GM19328 (cell line): ENCODE measurements around the gene DUSP11.
"Not testable (repeated sequence)": the region's sequence is repeated elsewhere in the genome, so short reads cannot be mapped to it uniquely, and the experiment has no call there.

Experiments
- ATAC-seq: cut with Tn5 transposase; IDR thresholded peaks from one replicate; pipeline ENCODE4 v1.9.1; 2021; ENCODE audit warnings: mild to moderate bottlenecking, moderate library complexity; ENCODE audit not compliant: unreplicated experiment

DUSP11 gene

GRCh38 chr2:73779467-73780236, at the start of gene DUSP11:
Gene DUSP11, minus strand, starts transcription at chr2:73780103. Its CDS starts 129 bp downstream, at chr2:73779974.
- ATAC-seq: peak; percentile 99

GRCh38 chr2:73828818-73829570, 49.1 kb upstream of the DUSP11 start, which contains the start of gene STAMBP:
Gene STAMBP, plus strand, starts transcription at chr2:73828961. Its CDS starts 1,896 bp downstream, at chr2:73830857.
- peak; percentile 69 for ATAC-seq

GRCh38 chr2:73828389-73828817, 48.5 kb upstream of the DUSP11 start:
- no peak for ATAC-seq

GRCh38 chr2:73827660-73828388, 47.9 kb upstream of the DUSP11 start:
- ATAC-seq: no peak

GRCh38 chr2:73827018-73827417, 47.1 kb upstream of the DUSP11 start:
- ATAC-seq: no peak

GRCh38 chr2:73825408-73825807, 45.5 kb upstream of the DUSP11 start:
- ATAC-seq: no peak

- ATAC-seq: no peak
Measured at GRCh38 chr2:73823916-73824523, 44.1 kb upstream of the DUSP11 start.

- no peak for ATAC-seq
Measured at GRCh38 chr2:73823416-73823815, 43.5 kb upstream of the DUSP11 start.

GRCh38 chr2:73822991-73823390, 43.1 kb upstream of the DUSP11 start:
- no peak for ATAC-seq

- no peak for ATAC-seq
Measured at GRCh38 chr2:73822276-73822675, 42.4 kb upstream of the DUSP11 start.

- no peak for ATAC-seq
Measured at GRCh38 chr2:73821669-73822068, 41.8 kb upstream of the DUSP11 start.

GRCh38 chr2:73821227-73821626, 41.3 kb upstream of the DUSP11 start:
- ATAC-seq: peak; percentile 50

GRCh38 chr2:73818296-73818695, 38.4 kb upstream of the DUSP11 start:
- no peak for ATAC-seq

- ATAC-seq: no peak
Measured at GRCh38 chr2:73812635-73813034, 32.7 kb upstream of the DUSP11 start.

- no peak for ATAC-seq
Measured at GRCh38 chr2:73811878-73812277, 32.0 kb upstream of the DUSP11 start.

- not testable (repeated sequence) for ATAC-seq
Measured at GRCh38 chr2:73783883-73784282, 4.0 kb upstream of the DUSP11 start, which contains the start of gene C2orf78. Gene C2orf78, plus strand, starts transcription at chr2:73784183. Its CDS starts 127 bp downstream, at chr2:73784310.

- ATAC-seq: not testable (repeated sequence)
Measured at GRCh38 chr2:73783402-73783801, 3.5 kb upstream of the DUSP11 start.

GRCh38 chr2:73780237-73780582, 307 bp upstream of the DUSP11 start:
- no peak for ATAC-seq

GRCh38 chr2:73778867-73779466, 936 bp downstream of the DUSP11 start:
- not testable (repeated sequence) for ATAC-seq

GRCh38 chr2:73776869-73777519, 2.9 kb downstream of the DUSP11 start:
- no peak for ATAC-seq
